ENCODE data around the gene DCAF8L1.
"Not testable (repeated sequence)": the region's sequence is repeated elsewhere in the genome, so short reads cannot be mapped to it uniquely, and the experiment has no call there.

DCAF8L1 gene

DNA sequence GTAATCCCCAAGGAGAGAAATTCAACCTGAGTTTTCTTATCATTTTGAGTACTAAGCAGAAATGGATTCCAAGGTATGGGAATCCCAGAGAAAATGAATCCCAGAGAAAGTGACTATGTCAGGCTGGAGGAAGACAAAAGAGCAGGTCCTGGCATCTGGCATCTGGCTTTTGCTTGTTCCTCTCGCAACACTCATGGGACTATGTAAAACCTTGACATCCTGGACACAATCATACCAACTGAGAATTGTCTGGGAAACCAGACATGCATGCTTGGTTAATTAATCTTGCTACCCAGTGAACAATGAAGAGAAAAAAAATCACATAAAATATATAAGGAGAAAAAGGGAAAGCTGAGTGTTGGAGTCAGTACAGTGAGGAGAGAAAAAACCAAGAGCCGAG is 12.9 kb downstream of the DCAF8L1 start:
- ChIA-PET CTCF (no interaction called here), POLR2A (no interaction called here)
- TF ChIP-seq, protein P1, sequence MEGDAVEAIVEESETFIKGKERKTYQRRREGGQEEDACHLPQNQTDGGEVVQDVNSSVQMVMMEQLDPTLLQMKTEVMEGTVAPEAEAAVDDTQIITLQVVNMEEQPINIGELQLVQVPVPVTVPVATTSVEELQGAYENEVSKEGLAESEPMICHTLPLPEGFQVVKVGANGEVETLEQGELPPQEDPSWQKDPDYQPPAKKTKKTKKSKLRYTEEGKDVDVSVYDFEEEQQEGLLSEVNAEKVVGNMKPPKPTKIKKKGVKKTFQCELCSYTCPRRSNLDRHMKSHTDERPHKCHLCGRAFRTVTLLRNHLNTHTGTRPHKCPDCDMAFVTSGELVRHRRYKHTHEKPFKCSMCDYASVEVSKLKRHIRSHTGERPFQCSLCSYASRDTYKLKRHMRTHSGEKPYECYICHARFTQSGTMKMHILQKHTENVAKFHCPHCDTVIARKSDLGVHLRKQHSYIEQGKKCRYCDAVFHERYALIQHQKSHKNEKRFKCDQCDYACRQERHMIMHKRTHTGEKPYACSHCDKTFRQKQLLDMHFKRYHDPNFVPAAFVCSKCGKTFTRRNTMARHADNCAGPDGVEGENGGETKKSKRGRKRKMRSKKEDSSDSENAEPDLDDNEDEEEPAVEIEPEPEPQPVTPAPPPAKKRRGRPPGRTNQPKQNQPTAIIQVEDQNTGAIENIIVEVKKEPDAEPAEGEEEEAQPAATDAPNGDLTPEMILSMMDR (IDR thresholded peaks at IDR 0.05; ENCODE audit: insufficient read depth, low read length, missing control alignments) = no peak
- H3K4me3 ChIP-seq (ENCODE audit: low read depth, low read length) = no peak overlapping the region
- no peak for DNase-seq (ENCODE audit: low read depth, low spot score)

GRCh38 chrX:27966955-27967354 is 14.3 kb downstream of the DCAF8L1 start:
- no peak for DNase-seq (ENCODE audit: low read depth, low spot score)
- TF ChIP-seq, protein P1 (IDR thresholded peaks at IDR 0.05; ENCODE audit: insufficient read depth, low read length, missing control alignments) = no peak
- H3K4me3 ChIP-seq (ENCODE audit: low read depth, low read length) = no peak overlapping the region
- ChIA-PET CTCF (no interaction called here), POLR2A (no interaction called here)

GRCh38 chrX:27966492-27966891 is 14.8 kb downstream of the DCAF8L1 start:
- POLR2A ChIA-PET = no interaction called here
- CTCF ChIA-PET = no interaction called here
- no peak for DNase-seq (ENCODE audit: low read depth, low spot score)

DNA sequence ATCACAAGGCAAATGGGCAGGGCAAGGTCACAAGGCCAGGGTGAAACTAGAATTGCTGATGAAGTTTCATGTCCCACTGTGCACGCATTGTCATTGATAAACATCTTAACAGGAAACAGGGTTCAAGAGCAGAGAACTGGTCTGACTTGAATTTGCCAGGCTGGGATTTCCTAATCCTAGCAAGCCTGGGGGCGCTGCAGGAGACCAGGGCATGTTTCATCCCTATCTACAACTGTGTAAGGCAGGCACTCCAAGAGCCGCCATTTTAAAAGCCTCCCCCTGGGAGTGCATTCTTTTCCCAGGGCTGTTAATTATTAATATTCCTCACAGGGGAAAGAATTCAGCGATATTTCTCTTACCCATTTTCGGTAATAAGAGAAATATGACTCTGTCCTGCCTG is 15.9 kb downstream of the DCAF8L1 start:
- H3K4me3 ChIP-seq (ENCODE audit: low read depth, low read length); POLR2A ChIA-PET; CTCF ChIA-PET; DNase-seq (ENCODE audit: low read depth, low spot score): not testable (repeated sequence)

More at GRCh38 chrX:27966492-27966891, 14.8 kb downstream of the DCAF8L1 start:
- TF ChIP-seq, protein P1 (IDR thresholded peaks at IDR 0.05; ENCODE audit: insufficient read depth, low read length, missing control alignments) = no peak
- H3K4me3 ChIP-seq (ENCODE audit: low read depth, low read length) = no peak overlapping the region

DNA sequence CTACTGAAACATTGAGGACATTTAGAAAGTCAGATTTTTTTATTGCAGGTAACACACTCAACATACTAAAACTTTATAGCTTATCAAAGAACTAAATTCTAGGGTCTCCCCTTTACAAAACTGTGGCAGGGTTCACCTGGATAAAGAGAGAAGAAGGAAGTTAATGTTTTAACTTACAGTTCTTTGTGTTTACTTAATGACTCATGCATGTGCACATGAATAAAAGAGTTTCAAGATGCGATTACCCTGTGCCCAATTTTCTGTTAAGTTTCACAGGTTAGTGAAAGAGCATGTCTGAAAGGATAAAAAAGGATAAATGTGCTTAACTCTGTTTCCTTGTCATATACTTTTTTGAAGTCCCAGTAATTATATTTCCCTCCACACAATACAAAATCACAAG is 16.8 kb downstream of the DCAF8L1 start:
- POLR2A ChIA-PET = no interaction called here
- no peak for DNase-seq (ENCODE audit: low read depth, low spot score)
- TF ChIP-seq, protein P1 (IDR thresholded peaks at IDR 0.05; ENCODE audit: insufficient read depth, low read length, missing control alignments) = no peak
- H3K4me3 ChIP-seq (ENCODE audit: low read depth, low read length) = no peak overlapping the region
- CTCF ChIA-PET = no interaction called here

- POLR2A ChIA-PET; CTCF ChIA-PET; H3K4me3 ChIP-seq (ENCODE audit: low read depth, low read length); DNase-seq (ENCODE audit: low read depth, low spot score): not testable (repeated sequence)
Observed at GRCh38 chrX:27960410-27960809, 20.8 kb downstream of the DCAF8L1 start.

DNA sequence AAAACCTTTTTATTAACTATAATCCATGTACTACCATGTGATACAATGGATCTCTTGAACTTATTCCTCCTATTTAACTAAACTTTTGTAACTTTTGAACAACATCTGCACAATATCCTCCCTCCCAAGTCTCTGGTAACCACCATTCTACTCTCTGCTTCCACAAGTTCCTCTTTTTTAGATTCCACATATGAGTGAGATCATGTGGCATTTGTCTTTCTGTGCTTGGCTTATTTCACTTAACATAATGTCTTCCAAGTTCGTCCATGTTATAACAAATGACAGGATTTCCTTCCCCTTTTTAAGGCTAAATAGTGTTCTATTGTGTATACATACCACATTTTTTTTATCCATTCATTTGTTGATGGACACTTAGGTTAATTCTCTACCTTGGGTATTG is 28.1 kb downstream of the DCAF8L1 start:
- TF ChIP-seq, protein P1 (IDR thresholded peaks at IDR 0.05; ENCODE audit: insufficient read depth, low read length, missing control alignments) = no peak
- DNase-seq (ENCODE audit: low read depth, low spot score) = no peak
- ChIA-PET CTCF (no interaction called here), POLR2A (no interaction called here)
- no peak overlapping the region for H3K4me3 ChIP-seq (ENCODE audit: low read depth, low read length)

DNA sequence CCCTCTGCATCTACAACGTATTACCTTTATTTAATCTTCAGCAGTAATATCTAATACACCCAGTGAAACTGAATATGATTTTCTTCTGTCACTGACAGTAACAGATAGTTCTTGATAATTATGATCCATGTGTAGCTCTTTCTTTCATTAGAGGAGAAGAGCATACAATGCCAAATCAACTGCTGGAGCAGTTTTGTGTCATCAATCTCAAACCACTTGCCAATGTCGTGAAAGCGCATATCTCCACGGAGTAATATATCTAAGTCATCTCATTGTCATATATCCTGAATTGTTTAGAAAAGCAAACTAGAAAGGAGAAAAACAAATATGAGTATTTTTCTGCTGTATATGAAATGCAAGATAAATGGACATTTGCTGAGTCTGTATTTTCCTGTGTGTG is 47.9 kb downstream of the DCAF8L1 start:
- CTCF ChIA-PET = no interaction called here
- POLR2A ChIA-PET = no interaction called here
- TF ChIP-seq, protein P1 (IDR thresholded peaks at IDR 0.05; ENCODE audit: insufficient read depth, low read length, missing control alignments) = no peak
- no peak for DNase-seq (ENCODE audit: low read depth, low spot score)
- H3K4me3 ChIP-seq (ENCODE audit: low read depth, low read length) = no peak overlapping the region

Data from AG04449 (cell line).